Kidney epithelial cell (primary cell): ENCODE results near the gene F7. TPM values are rescaled to one million over a fixed set of nuclear protein-coding genes. Genes with fewer than 3 reads are reported as not detected.
A peak's percentile ranks its signal among the peaks of the same experiment; 100 is the strongest.

Experiments used
- DNase-seq: peaks from one replicate; pipeline ENCODE4 v3.0.0-alpha.2; 2010; ENCODE audit warnings: low read depth
- H3K27me3 ChIP-seq: 2 replicates; pipeline ENCODE4 v1.6.0; 2011; ENCODE audit warnings: low read length; ENCODE audit not compliant: control insufficient read depth, insufficient read depth
- H3K36me3 ChIP-seq: 2 replicates; pipeline ENCODE4 v1.5.1; 2011; ENCODE audit warnings: low read length; ENCODE audit not compliant: control insufficient read depth, insufficient read depth
- H3K4me3 ChIP-seq: 2 replicates; pipeline ENCODE4 v1.5.1; 2011; ENCODE audit warnings: low read depth, mild to moderate bottlenecking, control low read depth, low read length
- CTCF ChIP-seq: IDR thresholded peaks from 2 replicates; pipeline ENCODE4 v1.5.1; 2011; ENCODE audit warnings: mild to moderate bottlenecking, moderate library complexity, low read length, control low read depth, inconsistent platforms; ENCODE audit not compliant: insufficient read depth, poor library complexity, severe bottlenecking
- total RNA-seq: library from RNA; depleted of rRNA; stranded (reverse); fragments of >200 nt; gene quantifications from 2 replicates; pipeline ENCODE4 v1.2.3, GENCODE V29; 2015

F7 gene
- total RNA-seq, 1 donor from 2014 or later: 0.38 TPM

GRCh38 chr13:113124211-113124970, 18.8 kb downstream of the F7 start:
- no peak for TF ChIP-seq CTCF
- Histone ChIP-seq H3K4me3 (no peak overlapping the region), H3K36me3 (no peaks in the 10 kb centered on the region), H3K27me3 (peaks cover 14% of the 10 kb centered on the region)
- no peak for DNase-seq

GRCh38 chr13:113125506-113126264, 20.1 kb downstream of the F7 start:
- Histone ChIP-seq H3K27me3 (peaks cover 19% of the 10 kb centered on the region), H3K4me3 (no peak overlapping the region), H3K36me3 (no peaks in the 10 kb centered on the region)
- no peak for DNase-seq
- no peak for TF ChIP-seq CTCF

- Histone ChIP-seq H3K4me3 (no peak overlapping the region), H3K36me3 (no peaks in the 10 kb centered on the region), H3K27me3 (peaks cover 24% of the 10 kb centered on the region)
- no peak for TF ChIP-seq CTCF
- no peak for DNase-seq
These were observed 20.9 kb downstream of the F7 start for GRCh38 chr13:113126265-113127150.

- H3K36me3 ChIP-seq: no peaks in the 10 kb centered on the region
- TF ChIP-seq CTCF: no peak
- H3K4me3 ChIP-seq: no peak overlapping the region
These were observed 23.9 kb downstream of the F7 start for GRCh38 chr13:113129480-113129879.

GRCh38 chr13:113129921-113130750, 24.5 kb downstream of the F7 start:
- H3K27me3 ChIP-seq: peaks cover 17% of the 10 kb centered on the region
- DNase-seq: no peak
- H3K4me3 ChIP-seq: peak overlapping the region; percentile 27
- H3K36me3 ChIP-seq: no peaks in the 10 kb centered on the region
- TF ChIP-seq CTCF: no peak

More at GRCh38 chr13:113129480-113129879, 23.9 kb downstream of the F7 start:
- DNase-seq: no peak
- H3K27me3 ChIP-seq: peaks cover 17% of the 10 kb centered on the region
